ENCODE data around the gene SLC24A3. TPM values are rescaled to one million over a fixed set of nuclear protein-coding genes. Genes with fewer than 3 reads are reported as not detected.

The SLC24A3 gene
- total RNA-seq, 2 experiments from 2014 or later: not detected

DNA sequence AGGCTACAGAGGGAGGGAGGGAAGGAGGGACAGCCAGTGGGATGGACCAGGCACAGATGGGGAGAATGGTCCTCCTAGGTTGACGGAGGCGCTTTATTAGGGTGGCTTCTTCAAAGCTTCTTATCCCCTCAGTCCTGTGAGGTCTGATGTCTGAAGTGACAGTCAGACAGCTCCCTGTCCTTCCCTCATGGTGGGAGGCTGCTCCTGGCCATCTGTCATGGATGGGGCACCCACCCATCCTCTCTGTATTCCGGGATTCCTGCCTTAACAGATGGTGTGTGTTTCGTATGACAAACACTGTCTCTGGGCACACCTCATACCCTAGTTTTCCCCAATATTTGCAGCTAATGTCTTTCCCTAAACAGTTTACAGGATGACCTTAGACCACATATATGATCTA is 553.5 kb downstream of the SLC24A3 start:
- H3K9me2 ChIP-seq (ENCODE audit: insufficient read depth, low read length): no peaks in the 10 kb centered on the region
- BruUV-seq (replicated peaks): no TSS peak
- no peaks in the 10 kb centered on the region for H4K20me1 ChIP-seq (ENCODE audit: insufficient read depth, low read length)
- H3K4me2 ChIP-seq (ENCODE audit: low read length): no peak overlapping the region
- no peak overlapping the region for H2AFZ ChIP-seq (ENCODE audit: low read length)
- CTCF ChIA-PET (ENCODE audit: unreplicated experiment): no interaction called here
- H3K27ac ChIP-seq (ENCODE audit: low read depth, low read length, poor library complexity, severe bottlenecking): no peak overlapping the region
- intact Hi-C loops (cut with micrococcal nuclease; ENCODE audit: unreplicated experiment): no loop called here
- H3K79me2 ChIP-seq (ENCODE audit: insufficient read depth, low read depth, low read length): no peaks in the 10 kb centered on the region
- no peaks in the 10 kb centered on the region for H3K4me1 ChIP-seq (ENCODE audit: insufficient read depth, low read length, poor library complexity, severe bottlenecking)
- TF ChIP-seq EZH2phosphoT487 (IDR thresholded peaks at IDR 0.05; ENCODE audit: borderline replicate concordance, low read depth, low read length): no peak
- TF ChIP-seq, protein P1, sequence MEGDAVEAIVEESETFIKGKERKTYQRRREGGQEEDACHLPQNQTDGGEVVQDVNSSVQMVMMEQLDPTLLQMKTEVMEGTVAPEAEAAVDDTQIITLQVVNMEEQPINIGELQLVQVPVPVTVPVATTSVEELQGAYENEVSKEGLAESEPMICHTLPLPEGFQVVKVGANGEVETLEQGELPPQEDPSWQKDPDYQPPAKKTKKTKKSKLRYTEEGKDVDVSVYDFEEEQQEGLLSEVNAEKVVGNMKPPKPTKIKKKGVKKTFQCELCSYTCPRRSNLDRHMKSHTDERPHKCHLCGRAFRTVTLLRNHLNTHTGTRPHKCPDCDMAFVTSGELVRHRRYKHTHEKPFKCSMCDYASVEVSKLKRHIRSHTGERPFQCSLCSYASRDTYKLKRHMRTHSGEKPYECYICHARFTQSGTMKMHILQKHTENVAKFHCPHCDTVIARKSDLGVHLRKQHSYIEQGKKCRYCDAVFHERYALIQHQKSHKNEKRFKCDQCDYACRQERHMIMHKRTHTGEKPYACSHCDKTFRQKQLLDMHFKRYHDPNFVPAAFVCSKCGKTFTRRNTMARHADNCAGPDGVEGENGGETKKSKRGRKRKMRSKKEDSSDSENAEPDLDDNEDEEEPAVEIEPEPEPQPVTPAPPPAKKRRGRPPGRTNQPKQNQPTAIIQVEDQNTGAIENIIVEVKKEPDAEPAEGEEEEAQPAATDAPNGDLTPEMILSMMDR (conservative IDR thresholded peaks at IDR 0.05; ENCODE audit: low read length): no peak
- H3K36me3 ChIP-seq (ENCODE audit: insufficient read depth, low read length): no peaks in the 10 kb centered on the region
- POLR2A ChIA-PET: interaction anchor here (0.5 kb wide), 2 partner anchors 190 to 245 kb away, joined by 3 to 4 read pairs; no protein-coding TSS in a partner anchor
- no peak overlapping the region for H3K4me3 ChIP-seq (ENCODE audit: low read depth, low read length, poor library complexity, severe bottlenecking)
- no peak for DNase-seq (ENCODE audit: low spot score)
- no peaks in the 10 kb centered on the region for H3K9me3 ChIP-seq (ENCODE audit: low read length)

DNA sequence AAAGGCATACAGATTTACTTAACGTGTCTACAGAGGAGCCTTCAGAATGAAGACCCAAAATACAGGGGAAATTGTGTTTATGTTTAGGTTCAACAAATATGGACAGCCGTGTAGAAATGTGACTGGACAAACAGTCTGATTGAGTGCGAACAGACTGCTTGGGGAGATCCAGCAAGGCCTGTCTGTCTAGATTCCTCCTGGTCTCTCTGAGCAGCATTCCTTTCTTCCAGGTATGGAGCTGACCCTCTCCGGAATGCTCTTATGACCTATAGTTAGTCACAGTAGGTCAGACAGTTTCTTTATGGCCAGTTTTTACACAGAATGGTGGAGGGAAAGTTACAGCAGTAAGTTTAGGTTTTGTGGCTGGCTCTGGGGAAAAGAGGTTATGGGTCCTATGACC is 554.6 kb downstream of the SLC24A3 start:
- TF ChIP-seq, protein P1 (conservative IDR thresholded peaks at IDR 0.05; ENCODE audit: low read length): no peak
- POLR2A ChIA-PET: no interaction called here
- DNase-seq (ENCODE audit: low spot score): no peak
- H3K27ac ChIP-seq (ENCODE audit: low read depth, low read length, poor library complexity, severe bottlenecking): no peak overlapping the region
- no peak overlapping the region for H3K4me3 ChIP-seq (ENCODE audit: low read depth, low read length, poor library complexity, severe bottlenecking)
- H3K4me2 ChIP-seq (ENCODE audit: low read length): no peak overlapping the region
- intact Hi-C loops (cut with micrococcal nuclease; ENCODE audit: unreplicated experiment): no loop called here
- H3K36me3 ChIP-seq (ENCODE audit: insufficient read depth, low read length): no peaks in the 10 kb centered on the region
- CTCF ChIA-PET (ENCODE audit: unreplicated experiment): no interaction called here
- no peaks in the 10 kb centered on the region for H3K9me2 ChIP-seq (ENCODE audit: insufficient read depth, low read length)
- H3K4me1 ChIP-seq (ENCODE audit: insufficient read depth, low read length, poor library complexity, severe bottlenecking): no peaks in the 10 kb centered on the region
- BruUV-seq (replicated peaks): no TSS peak
- H3K79me2 ChIP-seq (ENCODE audit: insufficient read depth, low read depth, low read length): no peaks in the 10 kb centered on the region
- H3K9me3 ChIP-seq (ENCODE audit: low read length): no peaks in the 10 kb centered on the region
- no peak overlapping the region for H2AFZ ChIP-seq (ENCODE audit: low read length)
- no peaks in the 10 kb centered on the region for H4K20me1 ChIP-seq (ENCODE audit: insufficient read depth, low read length)

DNA sequence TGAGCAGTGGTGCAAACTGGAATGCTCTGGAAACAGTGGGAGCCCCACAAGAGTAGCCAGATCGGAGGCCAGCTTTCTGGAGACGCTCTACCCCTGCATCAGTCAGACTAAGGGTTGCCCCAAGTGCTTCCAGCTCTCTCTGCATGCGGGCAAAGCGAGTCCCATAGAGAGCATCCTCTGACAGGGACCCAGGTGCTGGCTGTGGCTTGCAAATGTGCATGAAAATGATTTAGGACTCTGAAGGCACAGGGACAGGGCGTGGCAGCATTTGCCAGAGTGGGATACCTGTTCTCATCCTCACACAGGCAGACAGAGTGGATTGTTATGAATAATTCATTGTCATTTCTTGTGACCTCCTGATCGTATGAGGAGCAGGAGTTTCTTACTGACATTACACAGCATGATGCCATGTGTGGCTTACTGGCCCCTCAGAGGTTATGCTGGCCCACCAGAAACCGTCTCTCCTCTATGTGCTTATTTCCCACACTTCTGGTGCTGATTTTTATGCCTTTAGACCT is 555.9 kb downstream of the SLC24A3 start:
- ChIA-PET CTCF (ENCODE audit: unreplicated experiment) (no interaction called here), POLR2A (no interaction called here)
- Histone ChIP-seq H2AFZ (ENCODE audit: low read length) (no peak overlapping the region), H3K4me3 (ENCODE audit: low read depth, low read length, poor library complexity, severe bottlenecking) (no peak overlapping the region), H3K4me2 (ENCODE audit: low read length) (no peak overlapping the region), H4K20me1 (ENCODE audit: insufficient read depth, low read length) (no peaks in the 10 kb centered on the region), H3K9me2 (ENCODE audit: insufficient read depth, low read length) (no peaks in the 10 kb centered on the region), H3K4me1 (ENCODE audit: insufficient read depth, low read length, poor library complexity, severe bottlenecking) (no peaks in the 10 kb centered on the region), H3K9me3 (ENCODE audit: low read length) (no peaks in the 10 kb centered on the region), H3K27ac (ENCODE audit: low read depth, low read length, poor library complexity, severe bottlenecking) (no peak overlapping the region), H3K36me3 (ENCODE audit: insufficient read depth, low read length) (no peaks in the 10 kb centered on the region), H3K79me2 (ENCODE audit: insufficient read depth, low read depth, low read length) (no peaks in the 10 kb centered on the region)
- no TSS peak for BruUV-seq (replicated peaks)
- intact Hi-C loops (cut with micrococcal nuclease; ENCODE audit: unreplicated experiment): no loop called here
- no peak for TF ChIP-seq EZH2phosphoT487 (IDR thresholded peaks at IDR 0.05; ENCODE audit: borderline replicate concordance, low read depth, low read length)
- TF ChIP-seq, protein P1 (conservative IDR thresholded peaks at IDR 0.05; ENCODE audit: low read length): no peak
- DNase-seq (ENCODE audit: low spot score): no peak

Measured in OCI-LY7 (cell line).